GOT3 (cell line): ENCODE data around the gene TBC1D24.
A peak's percentile ranks its signal among the peaks of the same experiment; 100 is the strongest.

Experiments used
- DNase-seq: peaks from one replicate; lab custom pipeline; 2025; ENCODE audit warnings: mixed read lengths; lab: John Stamatoyannopoulos, UW

The TBC1D24 gene

DNA sequence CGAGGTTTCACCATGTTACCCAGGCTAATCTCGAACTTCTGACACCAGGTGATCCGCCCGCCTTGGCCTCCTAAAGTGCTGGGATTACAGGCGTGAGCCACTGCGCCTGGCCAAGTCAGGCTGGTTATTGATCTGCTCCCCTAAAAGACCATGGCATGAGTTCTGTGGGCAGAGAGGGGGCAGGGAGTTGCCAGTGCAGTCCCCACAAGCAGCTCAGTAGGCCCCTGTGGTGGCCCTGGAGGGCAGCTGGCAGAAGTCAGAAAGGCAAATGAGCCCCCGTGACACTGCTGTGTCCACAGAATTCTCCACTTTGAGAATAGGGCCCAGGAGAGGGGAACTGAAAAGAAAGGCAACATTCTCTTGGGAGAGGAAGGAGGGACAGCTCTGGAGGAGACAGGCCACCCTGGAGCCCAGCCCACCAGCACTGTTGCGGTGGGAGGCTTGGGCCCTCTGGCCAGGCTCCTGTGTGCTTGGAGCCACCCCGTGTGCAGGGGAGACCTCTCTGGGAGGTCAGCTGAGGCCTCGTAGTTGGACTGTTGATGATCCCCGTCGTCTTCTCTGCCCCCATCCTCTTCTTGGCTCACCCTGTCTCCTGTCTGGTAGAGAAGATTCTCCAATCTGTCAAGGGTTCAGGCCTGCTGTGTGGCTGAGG lies 43.2 kb downstream of the TBC1D24 start:
- no peak for DNase-seq

DNA sequence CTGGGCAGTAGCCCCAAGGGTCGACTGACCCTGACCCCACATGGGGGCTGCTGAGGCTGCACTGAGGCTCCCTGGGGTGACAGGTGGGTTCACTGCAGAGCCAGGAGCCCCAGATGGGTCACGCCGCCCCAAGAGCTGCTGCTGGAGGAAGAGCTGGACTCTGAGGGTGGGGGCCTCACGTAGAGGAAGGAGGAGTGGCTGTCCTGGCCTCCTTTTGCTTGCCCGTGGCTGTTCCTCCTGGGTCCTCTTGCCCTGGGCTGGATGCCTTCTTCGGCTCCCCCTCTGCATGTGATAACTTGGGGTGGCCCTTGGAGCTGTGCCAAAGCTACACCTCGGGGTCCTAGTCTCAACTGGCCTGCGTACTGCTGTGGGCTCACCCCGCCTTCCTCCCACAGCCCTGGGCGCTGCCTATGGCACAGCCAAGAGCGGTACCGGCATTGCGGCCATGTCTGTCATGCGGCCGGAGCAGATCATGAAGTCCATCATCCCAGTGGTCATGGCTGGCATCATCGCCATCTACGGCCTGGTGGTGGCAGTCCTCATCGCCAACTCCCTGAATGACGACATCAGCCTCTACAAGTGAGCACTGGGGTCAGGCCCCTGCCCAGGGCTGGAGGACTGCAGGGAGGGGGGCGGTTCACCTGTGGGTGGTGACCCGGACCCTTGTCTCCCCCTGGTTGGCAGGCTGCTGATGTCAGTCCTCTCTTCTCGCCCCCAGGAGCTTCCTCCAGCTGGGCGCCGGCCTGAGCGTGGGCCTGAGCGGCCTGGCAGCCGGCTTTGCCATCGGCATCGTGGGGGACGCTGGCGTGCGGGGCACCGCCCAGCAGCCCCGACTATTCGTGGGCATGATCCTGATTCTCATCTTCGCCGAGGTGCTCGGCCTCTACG lies 44.1 kb downstream of the TBC1D24 start:
- no peak for DNase-seq

DNA sequence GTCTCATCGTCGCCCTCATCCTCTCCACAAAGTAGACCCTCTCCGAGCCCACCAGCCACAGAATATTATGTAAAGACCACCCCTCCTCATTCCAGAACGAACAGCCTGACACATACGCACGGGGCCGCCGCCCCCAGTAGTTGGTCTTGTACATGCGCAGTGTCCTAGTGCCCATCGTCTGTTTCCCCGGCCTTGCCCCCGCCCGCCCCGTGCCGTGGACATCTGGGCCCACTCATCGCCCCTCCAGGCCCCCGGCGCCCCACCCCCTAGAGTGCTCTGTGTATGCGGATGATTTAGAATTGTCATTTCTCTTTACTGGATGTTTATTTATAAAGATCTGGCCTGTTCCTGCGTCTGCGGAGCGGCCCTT lies 44.8 kb downstream of the TBC1D24 start:
- DNase-seq: no peak

DNA sequence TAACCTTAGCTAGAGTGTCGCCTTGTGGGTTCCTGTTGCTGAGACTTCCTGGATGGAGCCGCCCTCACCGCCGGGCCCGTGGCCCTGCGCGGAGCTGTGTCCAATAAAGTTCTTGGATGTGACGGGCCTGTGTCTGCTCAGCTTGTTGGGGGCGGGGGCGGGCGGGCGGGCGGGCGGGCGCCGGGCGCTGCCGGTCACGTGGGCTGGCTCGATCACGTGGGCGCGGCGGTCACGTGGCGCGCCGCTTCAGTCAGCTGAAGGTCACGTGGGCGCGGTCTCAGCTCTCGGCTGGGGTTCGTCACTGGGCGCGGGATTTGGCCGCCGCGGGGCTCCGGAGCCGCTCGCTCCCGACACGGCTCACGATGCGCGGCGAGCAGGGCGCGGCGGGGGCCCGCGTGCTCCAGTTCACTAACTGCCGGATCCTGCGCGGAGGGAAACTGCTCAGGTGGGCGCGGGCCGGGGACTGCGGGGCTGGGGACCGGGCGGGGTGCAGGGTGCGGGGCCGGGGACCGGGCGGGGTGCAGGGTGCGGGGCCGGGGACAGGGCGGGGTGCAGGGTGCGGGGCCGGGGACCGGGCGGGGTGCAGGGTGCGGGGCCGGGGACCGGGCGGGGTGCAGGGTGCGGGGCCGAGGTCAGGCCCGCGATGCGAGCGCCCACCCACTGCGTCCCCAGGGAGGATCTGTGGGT lies 45.3 kb downstream of the TBC1D24 start, which contains the start of gene AMDHD2:
AMDHD2 (plus strand) TSS at position 275 of the 687 bp plus-strand sequence; CDS start at position 363, 88 bp downstream.
- DNase-seq: peak; percentile 72

DNA sequence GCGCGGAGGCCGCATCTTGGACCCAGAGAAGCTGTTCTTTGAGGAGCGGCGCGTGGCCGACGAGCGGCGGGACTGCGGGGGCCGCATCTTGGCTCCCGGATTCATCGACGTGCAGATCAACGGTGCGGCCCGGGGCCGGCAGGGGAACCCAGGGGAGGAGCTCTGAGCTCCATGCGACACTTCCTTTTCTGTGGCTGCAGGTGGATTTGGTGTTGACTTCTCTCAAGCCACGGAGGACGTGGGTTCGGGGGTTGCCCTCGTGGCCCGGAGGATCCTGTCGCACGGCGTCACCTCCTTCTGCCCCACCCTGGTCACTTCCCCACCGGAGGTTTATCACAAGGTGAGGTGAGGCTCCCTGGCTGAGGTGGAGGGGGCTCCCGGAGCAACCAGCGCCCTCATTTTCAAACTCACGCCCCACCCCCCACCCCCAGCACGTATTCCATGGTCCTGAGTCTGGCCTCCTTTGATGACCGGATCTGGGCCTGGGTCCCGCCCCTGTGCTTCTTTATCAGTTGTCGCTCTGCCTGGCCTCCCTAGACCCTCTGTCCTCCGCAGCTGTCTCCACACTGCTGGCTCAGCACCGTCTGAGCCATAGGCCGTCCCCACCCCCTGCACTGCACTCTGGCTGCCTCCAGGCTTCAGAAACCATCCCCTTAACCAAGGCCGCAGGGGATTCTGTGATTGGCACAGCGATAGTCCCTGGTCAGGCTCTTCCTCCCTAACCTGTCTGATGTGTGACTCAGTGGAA lies 46.0 kb downstream of the TBC1D24 start:
- no peak for DNase-seq

DNA sequence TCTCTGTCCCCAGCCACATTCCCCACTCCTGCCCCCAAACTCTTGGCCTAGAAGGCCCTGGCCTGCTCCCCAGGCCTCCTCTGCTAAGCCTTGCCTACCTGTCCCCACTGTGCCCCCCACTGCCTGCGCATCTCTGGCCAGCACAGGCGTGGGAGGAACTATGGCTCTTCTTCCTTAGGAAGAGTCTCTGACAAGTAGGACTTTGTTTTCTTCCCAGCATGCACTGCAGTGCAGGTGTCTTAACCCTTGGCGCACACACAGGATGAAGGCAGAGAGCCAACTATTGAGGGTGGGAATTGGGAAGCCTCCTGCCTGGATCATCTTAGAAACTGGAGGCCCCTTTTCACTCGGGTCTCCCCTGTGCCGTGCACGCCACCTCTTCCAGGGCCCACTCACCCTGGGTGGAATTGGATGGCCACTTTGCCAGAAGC lies 48.9 kb downstream of the TBC1D24 start:
- DNase-seq: no peak

DNA sequence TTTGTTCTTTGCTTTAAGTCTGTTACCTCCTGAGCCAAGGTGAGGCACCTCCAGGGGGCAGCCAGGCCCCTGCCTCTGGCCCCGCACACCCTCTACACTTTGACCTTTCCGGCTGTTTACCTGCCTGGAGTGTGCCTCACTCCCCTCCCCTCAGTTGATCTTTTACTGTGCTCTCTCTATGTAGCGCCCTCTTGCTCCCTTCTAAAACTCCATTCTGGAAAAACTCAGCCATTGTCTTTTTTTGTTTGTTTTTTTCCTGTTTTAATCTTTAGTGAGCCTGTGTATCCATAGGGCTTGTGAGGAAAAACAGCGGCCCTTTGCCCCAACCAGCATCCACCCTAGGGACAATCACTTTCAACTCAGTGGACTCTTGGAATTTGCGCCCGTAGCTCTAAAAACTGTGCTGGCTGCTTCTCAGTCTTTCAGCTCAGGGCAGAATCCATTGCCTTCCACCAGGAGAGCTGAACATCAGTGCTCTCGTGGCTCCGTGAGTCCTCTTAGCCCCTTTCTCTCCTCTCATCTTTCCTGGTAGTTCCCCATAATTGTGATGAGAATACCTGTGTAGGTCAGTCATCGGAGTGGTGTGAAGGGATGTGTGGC lies 49.5 kb downstream of the TBC1D24 start:
- no peak for DNase-seq

DNA sequence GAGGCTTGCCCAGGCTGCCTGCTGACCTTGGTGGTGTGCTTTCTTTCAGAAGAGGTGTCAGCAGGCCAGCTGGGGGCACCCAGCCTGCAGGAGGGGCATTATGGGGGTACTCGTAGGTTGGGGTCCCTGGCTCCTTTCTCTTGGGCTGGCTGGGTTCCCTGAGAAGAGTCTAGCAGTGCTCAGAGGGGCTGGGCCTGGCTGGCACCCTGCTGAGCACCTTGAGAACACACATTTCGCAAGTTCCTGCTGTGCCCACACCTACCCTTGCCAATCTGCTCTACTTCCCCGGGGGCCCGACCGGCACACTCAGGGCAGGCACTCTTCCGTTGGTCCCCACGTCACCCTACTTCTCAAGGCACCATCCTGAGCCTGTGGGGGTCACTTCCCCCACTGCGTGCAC lies 51.2 kb downstream of the TBC1D24 start:
- no peak for DNase-seq

DNA sequence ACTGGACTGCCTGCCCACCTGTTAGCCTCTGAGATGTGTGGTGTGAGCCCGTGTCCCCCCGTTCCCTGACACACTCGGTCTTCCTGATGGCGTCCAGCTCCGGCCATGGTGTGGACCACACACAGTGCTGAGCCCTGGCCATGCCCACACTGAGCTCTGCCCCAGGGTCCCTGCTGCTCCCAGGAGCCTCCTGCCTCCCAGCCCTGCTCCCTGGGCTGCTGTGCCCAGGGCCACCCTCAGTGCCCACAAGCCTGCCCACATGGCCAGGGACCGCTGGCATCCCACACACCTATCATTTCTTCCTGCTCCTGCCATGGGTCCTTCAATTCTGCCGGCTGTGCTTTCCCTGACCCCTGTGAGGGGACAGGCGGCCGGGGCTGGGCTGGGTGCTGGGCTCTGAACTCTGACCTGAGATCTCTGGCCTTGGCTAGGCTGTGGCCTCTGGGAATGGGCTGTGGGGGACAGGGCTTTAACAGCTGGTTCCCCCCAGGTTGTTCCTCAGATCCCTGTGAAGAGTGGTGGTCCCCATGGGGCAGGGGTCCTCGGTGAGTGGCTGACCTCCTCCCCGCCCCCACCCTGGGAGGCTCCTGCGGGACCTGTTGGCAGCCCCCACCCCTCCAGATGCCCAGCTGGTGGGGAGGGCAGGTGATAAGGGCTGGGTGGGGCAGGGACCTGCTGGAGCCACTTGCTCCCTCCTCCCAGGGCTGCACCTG lies 52.3 kb downstream of the TBC1D24 start:
- DNase-seq: no peak

DNA sequence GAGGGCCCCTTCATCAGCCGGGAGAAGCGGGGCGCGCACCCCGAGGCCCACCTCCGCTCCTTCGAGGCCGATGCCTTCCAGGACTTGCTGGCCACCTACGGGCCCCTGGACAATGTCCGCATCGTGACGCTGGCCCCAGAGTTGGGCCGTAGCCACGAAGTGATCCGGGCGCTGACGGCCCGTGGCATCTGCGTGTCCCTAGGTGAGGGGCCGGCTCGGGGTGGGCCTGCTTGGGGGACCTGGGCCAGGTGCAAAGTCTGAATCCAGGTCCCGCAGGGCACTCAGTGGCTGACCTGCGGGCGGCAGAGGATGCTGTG lies 52.8 kb downstream of the TBC1D24 start:
- no peak for DNase-seq

DNA sequence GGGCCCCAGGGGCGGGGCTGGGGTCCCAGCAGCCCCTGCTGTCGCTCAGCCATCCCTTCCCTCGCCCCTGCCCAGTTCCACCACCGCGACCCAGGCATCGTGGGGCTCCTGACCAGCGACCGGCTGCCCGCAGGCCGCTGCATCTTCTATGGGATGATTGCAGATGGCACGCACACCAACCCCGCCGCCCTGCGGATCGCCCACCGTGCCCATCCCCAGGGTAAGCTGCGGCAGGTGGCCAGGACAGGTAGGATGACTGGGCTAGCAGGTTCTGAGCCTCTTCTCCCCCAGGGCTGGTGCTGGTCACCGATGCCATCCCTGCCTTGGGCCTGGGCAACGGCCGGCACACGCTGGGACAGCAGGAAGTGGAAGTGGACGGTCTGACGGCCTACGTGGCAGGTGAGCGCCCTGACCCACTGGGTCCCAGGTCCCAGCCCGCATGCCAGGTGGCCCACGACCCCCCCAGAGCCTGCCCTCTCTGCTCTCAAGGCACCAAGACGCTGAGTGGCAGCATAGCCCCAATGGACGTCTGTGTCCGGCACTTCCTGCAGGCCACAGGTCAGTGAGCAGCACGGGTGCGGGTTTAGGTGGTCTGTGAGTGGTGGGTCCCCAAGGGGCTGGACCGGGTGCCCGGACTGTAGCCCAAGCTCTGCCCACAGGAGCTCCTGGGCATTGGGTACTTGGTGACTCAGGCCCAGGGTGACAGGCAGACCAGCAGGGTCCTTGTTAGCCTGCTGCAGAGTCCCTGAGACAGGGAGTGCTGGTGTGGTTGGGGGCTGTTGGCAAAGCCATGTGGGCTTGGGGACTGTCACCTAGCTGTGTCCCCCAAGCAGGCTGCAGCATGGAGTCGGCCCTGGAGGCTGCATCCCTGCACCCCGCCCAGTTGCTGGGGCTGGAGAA lies 53.5 kb downstream of the TBC1D24 start:
- no peak for DNase-seq

DNA sequence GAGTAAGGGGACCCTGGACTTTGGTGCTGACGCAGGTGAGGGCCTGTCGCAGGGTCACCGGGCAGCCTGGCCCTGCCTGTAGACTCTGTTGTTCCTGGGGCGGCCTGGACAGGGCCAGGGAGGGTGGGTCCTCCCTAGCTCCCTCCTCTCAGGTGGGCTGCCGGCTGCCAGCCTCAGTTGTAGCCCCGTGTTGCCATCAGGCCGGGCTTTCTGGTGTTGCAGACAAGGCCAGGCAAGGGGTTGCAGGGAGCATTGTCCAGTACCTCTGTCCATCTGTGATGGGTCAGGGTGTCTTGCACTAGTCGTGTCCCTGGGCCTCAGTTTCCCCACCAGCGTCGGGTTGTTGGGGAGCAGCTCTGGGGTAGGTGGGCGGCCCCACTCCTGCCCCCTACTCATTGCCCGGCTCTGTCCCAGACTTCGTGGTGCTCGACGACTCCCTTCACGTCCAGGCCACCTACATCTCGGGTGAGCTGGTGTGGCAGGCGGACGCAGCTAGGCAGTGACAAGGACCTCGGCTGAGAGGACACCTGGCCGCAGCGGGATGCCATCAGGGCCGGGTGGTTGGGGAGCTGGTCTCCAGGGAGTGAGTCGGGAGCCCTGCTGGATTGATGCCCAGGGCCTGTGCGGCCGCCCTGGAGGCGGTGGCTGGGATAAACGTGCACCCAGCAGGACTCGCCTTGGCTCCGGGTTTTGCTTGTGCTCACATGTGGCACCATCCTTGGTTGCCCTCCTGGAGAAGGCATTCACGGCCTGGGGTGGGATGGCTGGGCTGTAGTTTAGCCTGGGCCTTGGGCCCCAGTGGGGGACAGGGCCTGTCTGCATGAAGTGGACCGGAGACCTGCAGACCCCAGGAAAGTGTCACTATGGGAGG lies 54.4 kb downstream of the TBC1D24 start:
- DNase-seq: no peak

DNA sequence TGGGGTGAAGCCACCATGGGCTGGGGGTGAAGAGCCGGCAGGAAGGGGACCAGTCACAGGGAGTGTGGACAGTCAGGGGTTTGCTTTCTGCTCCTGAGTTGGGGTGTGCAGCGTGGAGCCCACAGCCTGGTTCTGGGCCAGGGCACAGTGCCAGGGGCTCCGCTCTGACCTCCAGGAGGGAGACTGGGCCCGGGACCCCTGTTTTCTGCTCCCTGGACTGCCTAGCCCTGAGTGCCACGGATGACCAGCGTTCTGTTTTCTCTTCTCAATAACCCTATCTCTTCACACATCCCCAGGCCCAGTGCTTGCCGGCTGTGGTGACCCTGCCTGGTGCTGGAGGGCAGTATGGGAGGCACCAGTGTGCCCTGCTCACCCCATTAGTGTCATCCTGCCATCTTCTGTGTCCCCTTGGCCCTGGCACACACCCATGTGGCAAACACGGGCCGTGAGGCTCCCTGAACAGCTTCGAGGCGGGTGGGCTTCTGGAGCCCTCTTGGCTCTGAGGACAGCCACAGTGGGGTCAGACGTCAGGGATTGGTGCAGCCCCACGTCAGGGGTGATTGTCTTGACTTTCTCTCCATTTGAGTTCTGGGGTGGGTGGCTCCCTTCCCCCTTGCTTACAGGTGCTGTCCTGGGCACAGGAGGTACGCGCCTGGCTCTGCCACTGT lies 55.2 kb downstream of the TBC1D24 start:
- no peak for DNase-seq

DNA sequence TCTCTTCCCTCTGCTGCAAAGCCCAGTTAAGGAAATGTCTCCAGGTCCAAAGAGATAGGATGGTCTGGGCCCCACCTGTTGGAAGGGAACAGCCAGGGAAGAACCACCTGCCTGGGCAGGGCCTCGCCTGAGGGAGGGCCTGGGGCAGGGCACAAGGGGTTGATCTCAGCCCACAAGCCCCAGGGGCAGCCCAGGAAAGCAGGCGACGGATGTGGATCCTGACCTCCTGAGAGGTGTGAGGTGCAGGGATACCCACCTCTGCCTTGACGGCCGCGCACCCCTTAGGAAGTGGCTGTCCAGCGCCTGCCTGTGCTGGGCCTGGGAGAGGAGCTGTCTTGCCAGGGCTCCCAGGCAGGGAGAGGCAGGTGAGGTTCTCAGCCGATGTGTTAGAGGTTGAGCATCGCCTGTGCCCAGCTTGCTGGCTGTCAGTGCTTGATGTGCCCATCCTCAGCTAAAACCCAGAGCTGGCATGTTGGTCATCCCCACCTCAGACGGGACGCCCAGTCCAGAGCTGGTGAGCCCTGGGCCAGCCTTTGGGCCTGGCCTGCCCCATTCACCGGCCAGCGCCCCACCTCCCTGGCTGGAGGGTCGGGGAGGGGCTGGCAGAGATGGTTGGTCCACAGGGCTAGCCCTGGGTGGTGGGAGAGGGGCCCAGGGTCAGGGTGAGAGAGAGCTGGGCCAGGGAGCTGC lies 55.8 kb downstream of the TBC1D24 start:
- no peak for DNase-seq

DNA sequence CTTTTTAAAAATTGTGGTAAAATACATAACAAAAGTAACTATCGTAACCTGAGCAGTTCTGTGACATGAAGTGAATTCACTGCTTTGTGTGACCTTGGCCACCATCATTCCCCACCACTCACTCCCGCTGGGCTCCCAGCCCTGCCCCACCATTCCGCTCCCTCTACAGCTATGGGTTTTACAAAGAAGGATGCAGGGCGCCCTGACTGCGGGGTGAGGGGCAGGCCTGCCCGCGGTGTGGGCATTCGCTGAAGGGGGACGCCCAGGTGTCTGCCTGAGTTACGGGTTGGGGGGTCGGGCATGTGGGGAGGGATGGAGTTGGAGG lies 56.4 kb downstream of the TBC1D24 start, which contains the start of gene CEMP1:
CEMP1 (minus strand) TSS at position 38 of the 325 bp plus-strand sequence. CDS start 335 bp downstream, outside the sequence.
- no peak for DNase-seq

DNA sequence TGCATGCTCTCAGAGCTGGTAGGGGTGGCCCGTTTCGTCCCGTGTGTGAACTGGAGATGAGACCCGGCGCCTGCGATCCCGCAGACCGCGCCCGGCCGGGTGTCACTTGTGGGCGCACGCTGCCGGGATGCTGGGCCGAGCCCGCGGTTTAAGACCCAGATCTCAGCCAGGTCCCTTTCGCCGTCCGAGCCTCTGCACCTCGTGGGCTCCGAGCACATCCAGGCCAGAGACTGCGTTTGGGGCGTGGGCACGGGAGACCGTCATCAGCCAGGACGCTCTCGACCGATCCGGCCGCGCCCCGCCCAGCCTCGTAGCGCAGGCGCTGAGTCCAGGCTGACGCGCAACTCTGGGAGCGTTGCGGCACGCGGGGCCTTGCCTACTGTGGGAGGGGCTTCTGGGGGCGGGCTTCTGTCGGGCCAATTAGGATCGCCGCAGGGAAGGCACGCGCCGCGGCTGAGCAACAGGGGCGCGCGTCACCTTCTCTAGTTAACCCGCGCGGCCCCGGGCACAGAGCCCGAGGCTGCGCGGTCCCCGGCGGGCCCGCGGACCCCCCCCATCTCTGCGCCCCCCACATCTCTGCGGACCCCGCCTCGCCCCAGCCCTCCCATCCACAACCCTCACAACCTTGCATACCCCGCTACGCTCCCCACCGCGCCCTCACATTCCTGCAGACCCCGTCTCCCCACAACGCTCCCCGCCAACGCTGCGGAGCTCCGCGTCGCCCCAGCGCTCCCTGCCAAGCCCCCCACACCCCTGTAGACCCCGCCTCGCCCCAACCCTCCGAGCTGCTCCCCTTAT lies 57.0 kb downstream of the TBC1D24 start:
- DNase-seq: peak; percentile 90
